ENCODE results near the gene SLC12A3.

Gene SLC12A3

GRCh38 chr16:56894331-56894917 is 29.4 kb downstream of the SLC12A3 start:
- no peak for TF ChIP-seq CTCF (IDR thresholded peaks at IDR 0.05; ENCODE audit: low read depth, low read length)
- no peak overlapping the region for H3K4me3 ChIP-seq (ENCODE audit: low read depth, low read length)

GRCh38 chr16:56895813-56896212 is 30.8 kb downstream of the SLC12A3 start:
- no peak overlapping the region for H3K4me3 ChIP-seq (ENCODE audit: low read depth, low read length)
- no peak for TF ChIP-seq CTCF (IDR thresholded peaks at IDR 0.05; ENCODE audit: low read depth, low read length)

- H3K4me3 ChIP-seq (ENCODE audit: low read depth, low read length), result no peak overlapping the region
- no peak for TF ChIP-seq CTCF (IDR thresholded peaks at IDR 0.05; ENCODE audit: low read depth, low read length)
These were observed 31.2 kb downstream of the SLC12A3 start for GRCh38 chr16:56896244-56896643.

- H3K4me3 ChIP-seq (ENCODE audit: low read depth, low read length), result no peak overlapping the region
- no peak for TF ChIP-seq CTCF (IDR thresholded peaks at IDR 0.05; ENCODE audit: low read depth, low read length)
These were observed 32.2 kb downstream of the SLC12A3 start for GRCh38 chr16:56897026-56897799.

- TF ChIP-seq CTCF (IDR thresholded peaks at IDR 0.05; ENCODE audit: low read depth, low read length), result no peak
- H3K4me3 ChIP-seq (ENCODE audit: low read depth, low read length), result no peak overlapping the region
These were observed 33.8 kb downstream of the SLC12A3 start for GRCh38 chr16:56898847-56899246.

GRCh38 chr16:56903866-56904265 is 38.9 kb downstream of the SLC12A3 start:
- TF ChIP-seq CTCF (IDR thresholded peaks at IDR 0.05; ENCODE audit: low read depth, low read length), result no peak
- no peak overlapping the region for H3K4me3 ChIP-seq (ENCODE audit: low read depth, low read length)

- TF ChIP-seq CTCF (IDR thresholded peaks at IDR 0.05; ENCODE audit: low read depth, low read length), result no peak
- H3K4me3 ChIP-seq (ENCODE audit: low read depth, low read length), result no peak overlapping the region
These were observed 42.4 kb downstream of the SLC12A3 start for GRCh38 chr16:56907401-56907800.

Measured in WI38 (cell line).